ENCODE results near the gene TTLL11.

Gene TTLL11

DNA sequence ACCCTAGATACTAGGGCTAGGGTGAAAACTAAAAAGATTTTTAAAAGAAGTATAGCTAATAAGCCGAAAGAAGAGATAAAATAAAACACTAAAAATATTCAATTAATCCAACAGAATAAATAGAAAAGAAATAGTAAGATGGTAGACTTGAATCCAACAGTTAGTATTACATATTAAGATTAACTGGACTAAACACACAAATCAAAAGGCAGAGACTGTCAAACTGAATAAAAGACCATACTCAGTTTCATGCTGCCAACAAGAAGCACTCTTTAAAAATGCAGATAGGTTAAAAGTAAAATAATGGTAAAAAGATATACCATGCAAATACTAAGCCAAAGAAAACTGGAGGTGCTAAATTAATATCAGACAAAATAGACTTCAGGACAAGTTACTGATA, 65.0 kb downstream of the TTLL11 start:
- no peak for FAIRE-seq
- no peak for DNase-seq (ENCODE audit: insufficient read length, low spot score)
- TF ChIP-seq SPI1 (IDR thresholded peaks at IDR 0.05; ENCODE audit: low read depth, low read length) = no peak

DNA sequence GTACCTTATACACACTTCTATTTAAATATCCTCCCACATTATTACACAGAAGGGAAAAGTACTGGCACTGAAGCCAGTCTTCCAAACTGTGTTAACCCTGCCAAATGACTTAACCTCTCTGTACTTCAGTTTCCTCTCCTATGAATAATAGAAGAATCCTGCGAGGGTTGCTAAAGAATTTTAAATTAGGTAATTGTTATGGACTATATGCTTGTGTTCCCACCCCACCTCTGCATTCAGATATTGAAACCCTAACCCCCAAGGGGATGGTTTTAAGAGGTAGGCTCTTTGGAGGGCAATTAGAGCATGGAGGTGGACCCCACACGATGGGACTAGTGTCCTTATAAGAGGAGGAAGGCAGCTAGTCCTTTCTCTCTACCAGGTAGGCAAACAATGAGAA, 72.7 kb downstream of the TTLL11 start:
- FAIRE-seq (no peak), DNase-seq (ENCODE audit: insufficient read length, low spot score) (no peak)
- TF ChIP-seq POU2F2 (IDR thresholded peaks at IDR 0.05; ENCODE audit: low read depth, low read length) = no peak
- no peak for TF ChIP-seq POLR2AphosphoS5 (IDR thresholded peaks at IDR 0.05; ENCODE audit: low read depth, low read length)
- no peak for TF ChIP-seq PAX5 (IDR thresholded peaks at IDR 0.05; ENCODE audit: insufficient read depth, low read length, severe bottlenecking)
- no peak for TF ChIP-seq POLR2A (IDR thresholded peaks at IDR 0.05; ENCODE audit: low read depth, low read length)
- TF ChIP-seq TAF1 (IDR thresholded peaks at IDR 0.05; ENCODE audit: low read depth, low read length) = no peak
- TF ChIP-seq SPI1 (IDR thresholded peaks at IDR 0.05; ENCODE audit: low read depth, low read length) = no peak

DNA sequence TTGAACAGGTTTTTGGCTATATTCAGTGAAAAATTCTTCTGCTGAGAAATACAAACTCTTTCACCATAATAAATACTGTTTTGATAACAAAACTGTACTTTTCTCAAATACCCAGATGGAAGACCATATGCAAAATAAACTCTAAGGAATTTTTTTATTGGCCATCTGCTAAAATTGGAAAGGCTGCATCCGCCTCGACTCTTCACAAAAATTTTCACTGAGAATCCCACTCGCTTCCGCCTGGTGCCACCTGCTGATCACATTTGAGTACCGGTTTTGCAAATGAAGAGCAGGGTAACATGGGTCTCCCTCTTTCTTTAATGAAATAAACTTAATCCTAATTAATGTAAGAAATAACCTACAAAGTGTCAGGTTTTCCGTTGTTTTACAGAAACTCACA, 76.4 kb downstream of the TTLL11 start:
- TF ChIP-seq PAX5 (IDR thresholded peaks at IDR 0.05; ENCODE audit: insufficient read depth, low read length, severe bottlenecking) (no peak), POLR2A (IDR thresholded peaks at IDR 0.05; ENCODE audit: low read depth, low read length) (no peak), SPI1 (IDR thresholded peaks at IDR 0.05; ENCODE audit: low read depth, low read length) (no peak), TAF1 (IDR thresholded peaks at IDR 0.05; ENCODE audit: low read depth, low read length) (no peak), POU2F2 (IDR thresholded peaks at IDR 0.05; ENCODE audit: low read depth, low read length) (no peak), POLR2AphosphoS5 (IDR thresholded peaks at IDR 0.05; ENCODE audit: low read depth, low read length) (no peak)
- no peak for DNase-seq (ENCODE audit: insufficient read length, low spot score)
- FAIRE-seq = no peak

DNA sequence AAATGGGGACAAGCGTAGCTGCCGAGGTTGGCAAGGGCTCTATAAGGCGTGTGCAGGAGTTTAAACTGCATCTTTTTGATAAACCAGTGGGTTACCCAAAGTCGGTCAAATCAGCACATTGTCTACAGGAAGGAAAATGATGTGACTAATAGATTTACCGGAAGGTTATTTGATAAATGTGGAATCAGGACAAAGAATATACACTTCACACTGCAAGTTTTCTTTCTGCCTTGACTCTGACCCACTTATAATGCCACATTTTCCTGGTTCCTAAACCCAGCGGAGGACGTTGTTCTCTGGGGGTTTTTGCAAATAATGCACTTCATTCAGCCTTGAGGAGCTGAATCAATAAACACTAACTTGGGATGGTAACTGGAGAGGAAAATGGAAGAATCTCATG, 76.8 kb downstream of the TTLL11 start:
- no peak for FAIRE-seq
- TF ChIP-seq SPI1 (IDR thresholded peaks at IDR 0.05; ENCODE audit: low read depth, low read length) (no peak), POLR2A (IDR thresholded peaks at IDR 0.05; ENCODE audit: low read depth, low read length) (no peak), TAF1 (IDR thresholded peaks at IDR 0.05; ENCODE audit: low read depth, low read length) (no peak), POLR2AphosphoS5 (IDR thresholded peaks at IDR 0.05; ENCODE audit: low read depth, low read length) (no peak), POU2F2 (IDR thresholded peaks at IDR 0.05; ENCODE audit: low read depth, low read length) (no peak), PAX5 (IDR thresholded peaks at IDR 0.05; ENCODE audit: insufficient read depth, low read length, severe bottlenecking) (no peak)
- no peak for DNase-seq (ENCODE audit: insufficient read length, low spot score)

DNA sequence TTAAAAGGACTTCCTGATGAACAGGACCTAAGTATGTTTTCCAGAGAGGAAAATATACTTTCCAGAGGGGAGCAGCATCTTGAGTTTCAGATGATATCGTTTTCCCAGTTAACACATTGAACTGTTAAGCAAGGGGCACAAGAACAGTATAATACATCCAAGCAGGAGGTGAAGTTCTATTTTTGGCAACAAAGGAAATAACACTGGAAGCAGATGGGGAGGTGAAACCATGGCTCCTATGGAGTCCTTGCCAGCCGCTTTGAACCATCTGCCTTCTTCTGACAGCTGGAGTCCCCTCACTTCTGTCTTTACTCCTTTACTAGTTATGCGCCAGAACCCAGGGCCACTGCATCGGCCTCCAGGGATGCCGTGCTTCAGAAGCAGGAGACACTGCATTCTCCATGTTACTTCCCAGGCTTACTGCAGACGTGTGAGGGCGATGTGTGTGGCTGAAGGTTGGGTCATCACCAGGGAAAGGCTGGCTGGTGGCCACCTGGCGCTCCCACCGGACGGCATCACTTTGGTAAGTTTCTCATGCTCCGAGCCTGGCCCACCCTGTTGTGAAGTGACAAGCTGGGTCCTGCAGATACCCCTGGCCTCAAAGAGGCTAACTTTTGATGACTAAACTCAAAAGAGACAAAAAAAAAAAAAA, 77.8 kb downstream of the TTLL11 start:
- no peak for FAIRE-seq
- DNase-seq (ENCODE audit: insufficient read length, low spot score) = no peak
- TF ChIP-seq SPI1 (IDR thresholded peaks at IDR 0.05; ENCODE audit: low read depth, low read length) (no peak), POLR2AphosphoS5 (IDR thresholded peaks at IDR 0.05; ENCODE audit: low read depth, low read length) (no peak), TAF1 (IDR thresholded peaks at IDR 0.05; ENCODE audit: low read depth, low read length) (no peak), PAX5 (IDR thresholded peaks at IDR 0.05; ENCODE audit: insufficient read depth, low read length, severe bottlenecking) (no peak), POU2F2 (IDR thresholded peaks at IDR 0.05; ENCODE audit: low read depth, low read length) (no peak), POLR2A (IDR thresholded peaks at IDR 0.05; ENCODE audit: low read depth, low read length) (no peak)

DNA sequence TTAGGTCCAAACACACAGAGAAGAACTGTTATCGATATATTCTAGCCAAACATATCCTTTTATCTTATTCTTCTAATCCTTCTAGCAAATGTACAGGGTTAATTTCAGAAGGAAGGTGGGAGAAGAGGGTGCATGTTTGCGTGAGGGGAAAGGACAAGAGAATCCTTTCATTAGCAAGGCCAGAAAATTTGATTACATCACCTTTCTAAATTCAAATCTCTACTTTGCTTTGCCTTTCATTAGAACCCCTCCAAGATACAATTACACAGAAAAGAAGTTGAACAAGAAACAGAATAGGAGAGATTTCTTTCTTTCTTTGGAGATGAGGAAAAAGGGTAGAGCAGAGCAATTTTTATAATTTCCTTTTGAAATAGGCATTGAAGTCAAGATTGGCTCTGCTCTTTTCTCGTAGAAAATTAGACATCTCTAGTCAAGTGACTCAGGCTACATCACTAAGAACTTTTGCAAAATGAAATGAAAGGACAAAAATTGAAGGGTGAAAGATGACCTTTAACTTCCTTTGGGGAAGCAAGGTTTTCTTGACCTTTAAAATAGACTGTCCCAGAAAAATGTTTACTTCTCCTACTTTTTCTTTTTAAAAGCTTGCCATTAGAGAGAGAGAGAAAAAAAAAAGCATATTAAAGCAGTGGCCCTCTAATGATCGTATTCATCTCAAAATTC, 81.2 kb downstream of the TTLL11 start:
- FAIRE-seq = no peak
- TF ChIP-seq PAX5 (IDR thresholded peaks at IDR 0.05; ENCODE audit: insufficient read depth, low read length, severe bottlenecking) = no peak
- no peak for DNase-seq (ENCODE audit: insufficient read length, low spot score)

DNA sequence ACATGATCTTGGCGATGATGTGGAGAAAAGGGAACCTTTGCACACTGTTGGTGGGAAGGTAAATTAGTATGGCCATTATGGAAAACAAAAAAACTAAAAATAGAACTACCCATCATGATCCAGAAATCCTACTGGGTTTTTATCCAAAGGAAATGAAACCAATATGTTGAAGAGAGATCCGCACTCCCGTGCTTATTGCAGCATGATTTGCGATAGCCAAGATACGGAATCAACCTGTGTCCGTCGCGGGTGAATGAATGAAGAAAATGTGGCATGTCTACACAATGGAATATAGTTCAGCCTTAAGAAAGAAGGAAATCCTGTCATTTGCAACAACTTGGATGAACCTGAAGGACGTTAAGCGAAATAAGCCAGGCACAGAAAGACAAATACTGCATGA, 84.5 kb downstream of the TTLL11 start:
- DNase-seq (ENCODE audit: insufficient read length, low spot score) (no peak), FAIRE-seq (no peak)
- no peak for TF ChIP-seq PAX5 (IDR thresholded peaks at IDR 0.05; ENCODE audit: insufficient read depth, low read length, severe bottlenecking)
- no peak for TF ChIP-seq SPI1 (IDR thresholded peaks at IDR 0.05; ENCODE audit: low read depth, low read length)
- no peak for TF ChIP-seq POU2F2 (IDR thresholded peaks at IDR 0.05; ENCODE audit: low read depth, low read length)
- no peak for TF ChIP-seq POLR2A (IDR thresholded peaks at IDR 0.05; ENCODE audit: low read depth, low read length)
- TF ChIP-seq POLR2AphosphoS5 (IDR thresholded peaks at IDR 0.05; ENCODE audit: low read depth, low read length) = no peak
- no peak for TF ChIP-seq TAF1 (IDR thresholded peaks at IDR 0.05; ENCODE audit: low read depth, low read length)

DNA sequence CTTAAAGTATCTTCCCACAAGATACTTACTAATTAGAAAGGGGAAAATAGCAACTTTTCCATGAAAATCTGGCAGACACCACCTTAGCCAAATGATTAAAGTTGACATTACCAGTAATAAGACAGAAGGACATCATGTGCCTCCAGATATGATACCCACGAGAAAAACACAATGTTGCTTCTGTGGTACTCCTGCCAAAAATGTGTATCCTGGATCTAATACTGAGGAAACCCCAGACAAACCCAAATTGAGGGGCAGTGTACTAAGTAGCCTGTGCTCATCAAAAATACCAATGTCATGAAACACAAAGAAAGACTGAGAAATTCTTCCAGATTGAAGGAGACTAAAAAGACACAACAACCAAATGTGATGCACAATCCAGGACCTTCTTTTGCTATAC, 85.3 kb downstream of the TTLL11 start:
- DNase-seq (ENCODE audit: insufficient read length, low spot score) (no peak), FAIRE-seq (no peak)
- TF ChIP-seq POLR2AphosphoS5 (IDR thresholded peaks at IDR 0.05; ENCODE audit: low read depth, low read length) (no peak), PAX5 (IDR thresholded peaks at IDR 0.05; ENCODE audit: insufficient read depth, low read length, severe bottlenecking) (no peak), POU2F2 (IDR thresholded peaks at IDR 0.05; ENCODE audit: low read depth, low read length) (no peak), TAF1 (IDR thresholded peaks at IDR 0.05; ENCODE audit: low read depth, low read length) (no peak), POLR2A (IDR thresholded peaks at IDR 0.05; ENCODE audit: low read depth, low read length) (no peak), SPI1 (IDR thresholded peaks at IDR 0.05; ENCODE audit: low read depth, low read length) (no peak)

DNA sequence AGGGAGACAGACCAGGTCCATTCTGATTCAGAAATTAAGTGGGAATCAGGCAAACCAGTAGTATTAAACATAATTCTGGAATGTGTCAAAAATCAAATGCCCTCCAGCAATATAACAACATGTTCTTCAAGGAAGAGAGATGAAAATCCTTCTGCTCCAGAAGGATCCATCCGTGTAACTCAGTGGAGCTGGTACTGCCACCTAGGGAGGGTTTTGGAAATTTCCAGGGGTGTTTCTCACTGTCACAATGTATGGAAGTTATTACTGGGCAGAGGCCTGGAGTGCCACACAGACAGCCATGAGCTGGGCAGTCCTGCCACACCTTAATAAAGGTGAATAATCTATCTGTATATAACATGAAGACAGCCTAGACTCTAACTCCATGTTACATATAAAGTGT, 87.5 kb downstream of the TTLL11 start:
- FAIRE-seq (no peak), DNase-seq (ENCODE audit: insufficient read length, low spot score) (no peak)
- no peak for TF ChIP-seq SPI1 (IDR thresholded peaks at IDR 0.05; ENCODE audit: low read depth, low read length)

DNA sequence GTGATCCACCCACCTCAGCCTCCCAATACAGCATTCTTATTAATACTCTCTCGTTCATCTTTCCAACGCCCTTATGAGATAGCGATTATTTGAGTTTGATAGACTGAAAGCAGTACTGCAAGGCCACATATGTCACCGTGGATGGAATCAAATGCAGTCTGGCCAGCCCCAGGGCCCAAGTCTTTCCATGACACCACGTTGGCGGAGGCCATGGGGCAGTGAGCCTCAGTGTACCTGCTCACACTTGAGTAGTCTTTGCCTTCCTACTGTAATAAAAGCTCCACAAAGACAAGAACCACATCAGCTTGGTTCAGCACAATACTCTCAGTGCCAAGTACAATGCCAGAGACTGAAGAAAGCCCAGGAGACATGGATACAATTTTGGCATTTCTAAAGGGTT, 88.5 kb downstream of the TTLL11 start:
- TF ChIP-seq TAF1 (IDR thresholded peaks at IDR 0.05; ENCODE audit: low read depth, low read length) (no peak), SPI1 (IDR thresholded peaks at IDR 0.05; ENCODE audit: low read depth, low read length) (no peak), PAX5 (IDR thresholded peaks at IDR 0.05; ENCODE audit: insufficient read depth, low read length, severe bottlenecking) (no peak), POLR2A (IDR thresholded peaks at IDR 0.05; ENCODE audit: low read depth, low read length) (no peak), POLR2AphosphoS5 (IDR thresholded peaks at IDR 0.05; ENCODE audit: low read depth, low read length) (no peak), POU2F2 (IDR thresholded peaks at IDR 0.05; ENCODE audit: low read depth, low read length) (no peak)
- DNase-seq (ENCODE audit: insufficient read length, low spot score) (no peak), FAIRE-seq (no peak)

Data from GM12891 (cell line).